ENCODE results near the gene GRIA4.

Gene GRIA4

DNA sequence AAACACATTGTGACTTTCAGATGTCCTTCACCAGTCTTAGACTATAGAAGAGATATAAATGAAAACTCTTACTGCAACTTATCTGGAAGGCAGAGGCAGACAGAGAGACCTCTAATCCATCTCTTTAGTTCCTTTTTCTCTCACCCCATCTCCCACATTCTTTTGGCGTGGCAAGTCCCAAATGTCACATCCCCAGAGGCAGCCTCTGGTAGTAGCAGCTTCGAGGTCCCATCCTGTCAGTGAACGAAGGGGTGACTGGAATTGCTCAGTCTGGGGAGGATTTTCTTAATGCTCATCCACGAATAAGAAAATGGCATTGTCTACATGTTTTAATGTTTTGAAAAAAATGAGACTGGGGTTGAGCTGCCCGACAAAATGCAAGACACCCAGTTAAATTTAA lies 201.4 kb downstream of the GRIA4 start:
- TF ChIP-seq, protein P1, sequence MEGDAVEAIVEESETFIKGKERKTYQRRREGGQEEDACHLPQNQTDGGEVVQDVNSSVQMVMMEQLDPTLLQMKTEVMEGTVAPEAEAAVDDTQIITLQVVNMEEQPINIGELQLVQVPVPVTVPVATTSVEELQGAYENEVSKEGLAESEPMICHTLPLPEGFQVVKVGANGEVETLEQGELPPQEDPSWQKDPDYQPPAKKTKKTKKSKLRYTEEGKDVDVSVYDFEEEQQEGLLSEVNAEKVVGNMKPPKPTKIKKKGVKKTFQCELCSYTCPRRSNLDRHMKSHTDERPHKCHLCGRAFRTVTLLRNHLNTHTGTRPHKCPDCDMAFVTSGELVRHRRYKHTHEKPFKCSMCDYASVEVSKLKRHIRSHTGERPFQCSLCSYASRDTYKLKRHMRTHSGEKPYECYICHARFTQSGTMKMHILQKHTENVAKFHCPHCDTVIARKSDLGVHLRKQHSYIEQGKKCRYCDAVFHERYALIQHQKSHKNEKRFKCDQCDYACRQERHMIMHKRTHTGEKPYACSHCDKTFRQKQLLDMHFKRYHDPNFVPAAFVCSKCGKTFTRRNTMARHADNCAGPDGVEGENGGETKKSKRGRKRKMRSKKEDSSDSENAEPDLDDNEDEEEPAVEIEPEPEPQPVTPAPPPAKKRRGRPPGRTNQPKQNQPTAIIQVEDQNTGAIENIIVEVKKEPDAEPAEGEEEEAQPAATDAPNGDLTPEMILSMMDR (IDR thresholded peaks at IDR 0.05; ENCODE audit: extremely low read depth, missing control alignments): no peak
- no peak for DNase-seq (ENCODE audit: low spot score)

DNA sequence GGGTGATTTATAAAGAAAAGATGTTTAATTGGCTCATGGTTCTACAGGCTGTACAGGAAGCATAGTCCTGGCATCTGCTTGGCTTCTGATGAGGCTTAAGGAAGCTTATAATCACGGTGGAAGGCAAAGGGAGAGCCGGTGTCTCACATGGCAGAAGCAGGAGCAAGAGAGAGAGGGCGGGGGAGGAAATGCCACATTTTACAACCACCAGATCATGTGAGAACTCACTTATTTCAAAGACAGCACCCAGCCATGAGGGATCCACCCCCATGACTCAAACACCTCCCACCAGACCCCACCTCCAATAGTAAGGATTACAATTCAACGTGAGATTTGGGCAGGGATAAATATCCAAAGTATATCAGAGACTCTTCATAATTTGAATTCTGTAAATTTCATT lies 211.5 kb downstream of the GRIA4 start:
- TF ChIP-seq, protein P1 (IDR thresholded peaks at IDR 0.05; ENCODE audit: extremely low read depth, missing control alignments): no peak

DNA sequence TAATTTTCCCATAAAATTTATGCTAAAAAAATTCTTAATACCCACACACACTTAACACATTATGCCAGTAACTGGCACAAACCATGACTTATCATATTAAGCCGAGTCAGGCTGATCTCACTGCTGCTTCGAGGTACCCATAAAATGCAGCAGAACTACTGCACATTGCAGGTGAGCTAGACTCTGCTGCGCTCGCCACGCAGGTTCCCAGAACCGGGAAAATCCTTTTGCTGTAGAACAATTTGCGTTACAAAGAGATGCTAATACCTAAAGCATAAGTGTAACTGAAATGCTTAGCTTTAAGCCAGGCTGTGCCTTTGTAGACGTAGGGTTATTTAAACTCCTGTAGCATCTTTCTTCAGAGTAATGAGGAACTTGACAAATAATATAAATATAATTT lies 211.9 kb downstream of the GRIA4 start:
- TF ChIP-seq, protein P1 (IDR thresholded peaks at IDR 0.05; ENCODE audit: extremely low read depth, missing control alignments): no peak
- DNase-seq (ENCODE audit: low spot score): no peak

More for the DNA sequence above, 211.5 kb downstream of the GRIA4 start:
- DNase-seq (ENCODE audit: low spot score): no peak

DNA sequence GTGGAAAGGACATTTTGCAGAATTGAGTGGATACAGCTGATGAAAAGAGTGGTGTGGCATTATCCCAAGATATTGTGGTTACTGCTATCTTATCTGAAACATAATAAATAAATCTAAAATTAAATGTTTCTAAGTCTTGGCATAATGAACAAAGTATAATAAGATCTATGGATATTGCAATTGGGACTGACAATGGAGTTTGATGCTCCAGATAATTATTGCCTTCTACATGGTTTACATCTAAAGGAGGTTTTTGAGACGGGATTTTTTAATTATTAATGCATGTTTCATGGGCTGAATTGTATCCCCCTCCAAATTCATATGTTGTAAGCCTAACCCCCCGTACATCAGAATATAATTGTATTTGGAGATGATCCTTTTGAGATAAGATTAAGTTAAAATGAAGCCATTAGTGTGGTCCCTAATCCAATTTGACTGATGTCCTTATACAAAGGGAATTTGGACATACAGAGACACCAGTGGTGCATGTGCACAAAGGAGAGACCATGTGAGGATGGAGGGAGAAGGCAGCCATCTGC lies 213.7 kb downstream of the GRIA4 start:
- TF ChIP-seq, protein P1 (IDR thresholded peaks at IDR 0.05; ENCODE audit: extremely low read depth, missing control alignments): no peak

DNA sequence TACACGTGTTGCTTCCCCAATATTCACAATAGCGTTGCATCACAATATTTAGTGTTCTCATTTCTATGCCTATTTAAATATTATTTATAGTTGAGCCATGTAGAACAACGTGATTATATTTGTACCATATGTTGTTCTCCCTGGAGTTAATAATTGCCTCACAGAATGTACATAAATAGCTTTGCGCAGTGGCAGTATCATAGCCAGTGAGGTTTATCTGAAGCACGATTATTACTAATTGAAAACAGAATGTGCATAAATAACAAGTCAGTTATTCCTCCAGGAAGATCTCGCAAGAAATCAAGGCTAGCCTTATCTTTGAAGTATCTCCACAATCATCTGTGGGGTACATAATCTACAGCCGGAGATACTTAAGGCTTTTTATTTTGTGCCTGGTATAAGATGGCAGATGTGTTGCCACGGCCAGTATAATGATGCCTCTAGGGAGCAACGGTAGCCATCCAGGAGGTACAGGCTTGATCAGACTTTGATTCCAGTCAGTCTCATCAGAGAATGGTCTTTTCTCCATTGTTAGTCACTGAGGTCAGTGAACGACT lies 214.7 kb downstream of the GRIA4 start:
- DNase-seq (ENCODE audit: low spot score): no peak
- TF ChIP-seq, protein P1 (IDR thresholded peaks at IDR 0.05; ENCODE audit: extremely low read depth, missing control alignments): no peak

More for the DNA sequence above, 213.7 kb downstream of the GRIA4 start:
- no peak for DNase-seq (ENCODE audit: low spot score)

DNA sequence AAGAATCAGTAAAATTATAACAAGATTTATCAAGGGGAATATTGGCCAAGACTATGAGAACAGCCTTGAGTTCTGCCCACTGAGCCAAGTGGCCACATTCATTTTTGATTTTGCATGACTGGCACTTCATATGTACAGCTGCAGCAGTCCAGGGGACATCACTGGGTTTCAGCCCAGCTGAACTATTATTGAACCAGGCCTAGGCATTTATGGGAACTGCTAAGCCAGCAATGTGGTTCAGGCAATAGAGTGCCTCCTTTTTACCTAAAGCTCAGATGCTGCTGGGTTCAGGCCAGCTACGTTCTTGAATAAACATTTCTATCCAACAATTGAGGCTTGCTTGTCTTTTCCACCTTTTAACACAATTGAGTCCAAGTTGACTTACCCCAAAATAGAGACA lies 215.3 kb downstream of the GRIA4 start:
- DNase-seq (ENCODE audit: low spot score): no peak
- TF ChIP-seq, protein P1 (IDR thresholded peaks at IDR 0.05; ENCODE audit: extremely low read depth, missing control alignments): no peak

DNA sequence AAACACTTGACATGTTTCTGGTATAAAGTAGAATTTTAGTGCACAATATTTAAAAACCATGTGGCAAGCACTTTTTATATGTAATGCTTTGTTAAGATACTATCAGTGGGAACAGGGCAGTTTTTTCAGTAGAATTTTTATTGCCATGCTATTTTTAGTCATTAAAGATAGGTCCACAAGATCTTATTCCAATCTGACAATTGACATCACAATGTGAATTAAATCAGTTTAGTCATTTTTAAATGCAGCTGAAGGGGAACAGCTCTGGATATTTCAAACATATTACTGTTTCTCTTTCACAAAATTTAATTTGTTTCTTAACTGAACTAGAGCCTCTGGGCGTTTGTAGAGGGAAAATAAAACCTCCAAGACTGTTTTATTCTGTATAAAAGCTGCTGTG lies 218.0 kb downstream of the GRIA4 start:
- TF ChIP-seq, protein P1 (IDR thresholded peaks at IDR 0.05; ENCODE audit: extremely low read depth, missing control alignments): no peak
- no peak for DNase-seq (ENCODE audit: low spot score)

Measured in GM20000 (cell line).